MM.1S (cell line): Measurements from ENCODE around the gene FGFR4.

Experiments
- EZH2 ChIP-seq: fragments of 300-600 bp; sonication (generic); optimal IDR thresholded peaks from 2 replicates; pipeline ENCODE3; 2017; ENCODE audit warnings: low read depth, mild to moderate bottlenecking, antibody characterized with exemption, low read length, mixed read lengths
- TF ChIP-seq, protein P1 (sequence below): fragments of 300-600 bp; sonication (generic); IDR thresholded peaks from 2 replicates; pipeline ENCODE4 v1.5.1; 2016; ENCODE audit warnings: antibody characterized with exemption, low read length, mixed read lengths

DNA sequence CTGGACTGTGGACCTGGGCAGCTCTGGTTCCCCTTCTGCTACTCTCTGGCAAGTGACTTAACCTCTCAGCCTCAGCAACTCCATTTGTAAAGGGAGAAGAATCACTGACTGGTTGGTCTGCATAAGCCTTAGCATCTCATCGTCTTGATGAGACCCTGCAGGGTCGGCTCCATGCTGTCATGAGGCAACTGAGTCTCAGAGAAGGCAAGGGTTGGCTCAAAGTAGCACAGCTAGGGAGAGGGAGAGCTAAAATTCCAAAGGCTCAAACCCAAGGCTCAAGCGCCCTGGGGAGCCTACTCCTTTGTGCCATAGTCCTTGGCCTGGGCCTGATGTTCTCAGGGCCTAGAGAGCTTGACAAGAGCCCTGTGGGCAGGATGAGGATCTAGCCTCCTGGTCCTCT, 4.5 kb downstream of the FGFR4 start:
- TF ChIP-seq, protein P1, sequence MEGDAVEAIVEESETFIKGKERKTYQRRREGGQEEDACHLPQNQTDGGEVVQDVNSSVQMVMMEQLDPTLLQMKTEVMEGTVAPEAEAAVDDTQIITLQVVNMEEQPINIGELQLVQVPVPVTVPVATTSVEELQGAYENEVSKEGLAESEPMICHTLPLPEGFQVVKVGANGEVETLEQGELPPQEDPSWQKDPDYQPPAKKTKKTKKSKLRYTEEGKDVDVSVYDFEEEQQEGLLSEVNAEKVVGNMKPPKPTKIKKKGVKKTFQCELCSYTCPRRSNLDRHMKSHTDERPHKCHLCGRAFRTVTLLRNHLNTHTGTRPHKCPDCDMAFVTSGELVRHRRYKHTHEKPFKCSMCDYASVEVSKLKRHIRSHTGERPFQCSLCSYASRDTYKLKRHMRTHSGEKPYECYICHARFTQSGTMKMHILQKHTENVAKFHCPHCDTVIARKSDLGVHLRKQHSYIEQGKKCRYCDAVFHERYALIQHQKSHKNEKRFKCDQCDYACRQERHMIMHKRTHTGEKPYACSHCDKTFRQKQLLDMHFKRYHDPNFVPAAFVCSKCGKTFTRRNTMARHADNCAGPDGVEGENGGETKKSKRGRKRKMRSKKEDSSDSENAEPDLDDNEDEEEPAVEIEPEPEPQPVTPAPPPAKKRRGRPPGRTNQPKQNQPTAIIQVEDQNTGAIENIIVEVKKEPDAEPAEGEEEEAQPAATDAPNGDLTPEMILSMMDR: no peak
- no peak for TF ChIP-seq EZH2
